GM12872 (cell line): ENCODE measurements around the gene EFCAB7.

ENCODE experiments used
- CTCF ChIP-seq: IDR thresholded peaks from 3 replicates; pipeline ENCODE4 v1.5.1; 2011; ENCODE audit warnings: low read depth, mild to moderate bottlenecking, low read length, moderate library complexity; ENCODE audit not compliant: insufficient read depth

Gene EFCAB7

GRCh38 chr1:63612564-63612963 is 89.2 kb downstream of the EFCAB7 start:
- no peak for TF ChIP-seq CTCF

GRCh38 chr1:63612971-63613370 is 89.6 kb downstream of the EFCAB7 start:
- TF ChIP-seq CTCF, result no peak

- peak; percentile 60 for TF ChIP-seq CTCF
Observed at GRCh38 chr1:63615768-63616420, 92.6 kb downstream of the EFCAB7 start.

- no peak for TF ChIP-seq CTCF
Observed at GRCh38 chr1:63617450-63617849, 94.1 kb downstream of the EFCAB7 start.

GRCh38 chr1:63618011-63618410 is 94.7 kb downstream of the EFCAB7 start:
- no peak for TF ChIP-seq CTCF

GRCh38 chr1:63619558-63619957 is 96.2 kb downstream of the EFCAB7 start:
- no peak for TF ChIP-seq CTCF

- TF ChIP-seq CTCF, result no peak
Observed at GRCh38 chr1:63620671-63621070, 97.3 kb downstream of the EFCAB7 start.

GRCh38 chr1:63621075-63621474 is 97.8 kb downstream of the EFCAB7 start:
- TF ChIP-seq CTCF, result no peak
